Dedifferentiated amniotic fluid mesenchymal stem cell (primary cell): ENCODE results near the gene C11orf91.
"Not testable (repeated sequence)": the region's sequence is repeated elsewhere in the genome, so short reads cannot be mapped to it uniquely, and the experiment has no call there.

Experiments
- DNase-seq: peaks from one replicate; pipeline ENCODE4 v3.0.0-alpha.2; 2016; ENCODE audit errors: extremely low spot score

Gene C11orf91

DNA sequence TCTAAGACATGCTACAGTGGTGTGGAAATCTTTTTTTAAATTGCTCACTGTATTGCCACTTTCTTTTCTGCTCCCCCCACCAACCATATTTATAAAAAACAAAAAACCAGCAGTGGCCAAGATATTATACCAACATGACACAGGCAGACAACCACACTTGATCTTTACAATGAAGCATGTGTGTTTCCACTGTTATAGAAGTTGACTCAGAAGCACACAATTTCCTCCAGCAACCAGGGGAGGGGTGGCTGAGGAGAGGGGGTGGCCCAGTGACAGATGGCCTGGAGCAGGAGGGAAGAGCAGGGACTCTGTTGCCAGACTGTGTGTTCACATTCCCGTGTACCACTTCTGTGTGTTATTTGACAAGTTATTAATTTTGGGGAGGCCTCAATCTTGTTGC is 20.8 kb upstream of the C11orf91 start:
- DNase-seq: no peak

DNA sequence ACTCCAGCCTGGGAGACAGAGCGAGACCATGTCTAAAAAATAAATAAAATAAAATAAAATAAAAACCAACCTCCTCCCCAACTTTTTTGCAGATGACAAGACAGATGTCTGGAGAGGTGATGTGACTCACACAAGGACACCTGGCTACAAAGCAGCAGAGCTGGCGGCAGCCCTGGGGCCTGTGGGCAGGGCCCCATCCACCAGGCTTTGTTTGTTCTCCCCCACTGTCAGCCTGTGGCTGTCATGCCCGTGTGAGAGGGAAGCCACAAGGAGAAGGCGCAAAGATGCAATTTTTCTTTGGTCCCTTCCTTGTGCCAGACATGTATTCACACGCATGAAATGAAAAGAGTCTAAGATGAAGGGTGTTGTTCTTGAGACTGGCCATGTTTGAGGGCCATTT is 19.0 kb upstream of the C11orf91 start:
- no peak for DNase-seq

DNA sequence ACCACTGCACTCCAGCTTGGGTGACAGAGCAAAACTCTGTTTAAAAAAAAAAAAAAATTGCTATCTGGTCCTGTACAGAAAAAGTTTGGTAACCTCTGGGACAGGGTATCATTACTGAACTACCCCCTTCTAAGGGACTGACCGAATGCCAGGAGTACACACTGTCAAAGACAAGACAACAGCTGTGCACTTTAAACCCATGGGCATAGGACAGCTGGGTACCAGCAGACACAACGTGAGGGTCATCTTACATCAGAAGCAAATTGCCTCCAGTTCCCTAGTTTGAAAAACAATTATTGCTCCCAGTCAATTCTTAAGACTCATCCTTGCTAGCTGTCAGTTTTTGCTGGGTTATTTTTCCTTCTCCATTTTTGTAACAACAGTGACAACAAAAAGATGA is 17.8 kb upstream of the C11orf91 start:
- DNase-seq: no peak

DNA sequence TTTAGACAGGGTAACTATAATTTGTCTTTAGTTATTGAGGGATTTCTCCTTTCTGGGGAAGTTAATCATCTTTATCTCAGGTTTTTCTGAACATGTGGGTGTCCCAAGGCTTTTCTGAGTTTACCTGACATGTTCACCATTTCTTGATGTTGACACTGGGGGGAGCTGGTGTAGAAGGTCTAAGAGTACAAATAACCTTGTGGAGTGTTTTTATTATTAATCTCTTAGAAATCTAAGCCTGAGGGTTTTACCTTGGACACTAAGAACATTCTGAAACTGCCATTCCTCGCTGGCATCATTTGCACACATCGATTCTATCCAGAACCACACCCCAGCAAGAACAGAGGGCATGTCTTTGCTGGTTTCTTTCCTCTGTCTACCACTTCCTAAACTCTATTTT is 15.6 kb upstream of the C11orf91 start:
- DNase-seq: no peak

DNA sequence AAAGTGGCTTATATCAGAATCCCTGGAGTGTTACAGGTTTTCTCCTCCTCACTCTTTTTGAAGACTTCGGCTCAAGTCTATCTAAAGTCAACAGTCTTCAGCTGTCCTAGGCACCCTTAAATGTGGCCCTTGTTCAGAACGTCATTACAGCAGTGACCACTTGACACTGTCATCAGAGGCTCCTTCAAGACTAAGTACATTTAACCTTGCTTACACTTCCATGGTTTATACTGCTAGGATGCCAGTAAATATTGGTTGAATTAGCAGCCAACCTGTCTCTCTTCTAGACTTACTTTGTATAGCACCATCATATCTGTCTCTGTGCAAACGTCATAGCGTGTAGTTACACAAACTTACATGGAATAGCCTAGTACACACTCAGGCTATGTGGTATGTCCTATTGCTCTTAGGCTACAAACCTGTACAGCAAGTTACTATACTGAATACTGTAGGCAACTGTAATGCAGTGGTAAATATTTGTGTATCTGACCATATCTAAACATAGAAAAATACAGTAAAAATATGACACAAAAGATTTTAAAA is 13.3 kb upstream of the C11orf91 start:
- no peak for DNase-seq

DNA sequence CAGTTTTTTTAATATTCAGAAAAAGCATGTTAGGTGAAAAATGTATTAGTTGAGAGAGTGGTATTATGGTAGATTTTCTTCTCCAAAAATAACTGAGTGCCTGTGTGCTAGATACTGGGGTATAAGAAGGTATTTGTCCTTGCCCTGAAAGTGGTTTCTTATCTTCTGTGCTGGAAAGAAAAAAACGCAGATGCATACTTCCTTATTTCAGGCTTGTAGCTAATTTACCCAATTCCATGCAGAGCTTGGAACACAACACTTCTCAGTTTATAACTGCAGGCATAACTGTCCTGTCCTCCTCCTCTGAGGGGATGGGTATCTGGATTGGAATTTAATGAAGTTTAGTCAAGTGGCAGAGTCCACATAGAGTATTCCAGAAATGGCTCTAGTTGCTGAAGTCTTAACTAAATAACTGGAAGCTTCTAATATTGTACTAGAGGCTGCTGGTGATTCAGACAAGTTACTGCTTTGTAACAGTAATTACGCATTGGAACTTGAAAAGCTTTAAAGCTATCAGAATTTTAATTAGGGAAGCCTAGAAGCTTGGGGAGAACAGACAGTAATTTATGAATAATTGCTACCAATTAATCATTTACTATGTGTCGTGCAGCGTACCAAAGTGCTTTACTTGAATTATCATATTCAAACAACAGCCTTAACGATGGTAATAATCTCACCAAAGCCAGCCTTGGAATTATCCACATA is 12.7 kb upstream of the C11orf91 start:
- no peak for DNase-seq

DNA sequence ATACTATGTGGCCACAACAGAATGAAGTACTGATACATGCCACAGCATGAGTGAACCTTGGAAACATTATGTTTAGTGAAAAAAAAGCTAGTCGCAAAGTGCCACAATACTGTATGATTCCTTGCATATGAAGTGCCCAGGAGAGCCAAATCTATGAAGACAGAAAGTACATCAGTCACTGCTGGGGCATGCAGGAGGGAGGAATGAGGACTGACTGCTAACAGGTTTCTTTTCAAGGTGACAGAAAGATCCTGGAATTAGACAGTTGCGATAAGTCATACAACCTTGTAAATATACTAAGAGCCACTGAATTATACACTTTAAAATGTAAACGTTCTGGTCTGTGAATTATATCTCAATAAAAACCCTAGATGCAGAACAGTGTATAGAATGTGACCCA is 11.8 kb upstream of the C11orf91 start:
- no peak for DNase-seq

DNA sequence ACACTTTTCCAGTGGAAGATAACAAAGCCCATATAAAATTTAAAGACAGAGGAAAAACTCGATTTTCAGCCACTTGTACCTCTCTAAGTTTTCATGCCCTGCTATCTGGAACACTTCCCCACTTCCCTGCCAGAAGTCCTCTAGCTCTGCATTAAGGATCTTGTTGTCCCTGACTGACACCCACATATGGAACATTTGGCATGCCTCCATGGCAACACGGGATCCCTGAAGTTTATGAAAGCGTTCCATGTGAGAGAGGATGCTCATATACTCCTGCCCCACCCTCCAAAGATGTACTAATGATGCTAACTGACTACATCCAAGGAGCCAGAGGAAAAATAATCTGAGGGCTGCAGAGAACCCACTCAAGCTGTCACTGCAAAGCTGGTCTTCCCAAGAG is 8.8 kb upstream of the C11orf91 start:
- DNase-seq: no peak

DNA sequence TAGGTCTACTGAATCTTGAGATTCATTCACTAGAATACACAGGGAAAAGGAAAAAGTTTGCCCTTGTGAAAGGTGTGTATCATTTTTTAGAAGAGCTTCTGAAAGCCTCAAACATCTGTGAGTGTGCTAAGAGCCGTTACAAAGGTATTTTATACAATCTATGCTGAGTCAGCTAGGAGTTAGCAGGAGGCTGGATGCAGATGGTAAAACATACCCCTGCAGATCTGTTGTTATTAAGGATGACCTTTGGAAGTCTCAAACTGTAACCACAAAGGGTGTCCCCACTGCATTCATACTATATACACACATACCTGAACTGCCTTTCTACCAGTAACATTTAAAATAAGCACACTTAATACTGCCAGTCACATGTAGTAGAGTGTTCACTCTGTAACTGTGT is 8.4 kb upstream of the C11orf91 start:
- no peak for DNase-seq

DNA sequence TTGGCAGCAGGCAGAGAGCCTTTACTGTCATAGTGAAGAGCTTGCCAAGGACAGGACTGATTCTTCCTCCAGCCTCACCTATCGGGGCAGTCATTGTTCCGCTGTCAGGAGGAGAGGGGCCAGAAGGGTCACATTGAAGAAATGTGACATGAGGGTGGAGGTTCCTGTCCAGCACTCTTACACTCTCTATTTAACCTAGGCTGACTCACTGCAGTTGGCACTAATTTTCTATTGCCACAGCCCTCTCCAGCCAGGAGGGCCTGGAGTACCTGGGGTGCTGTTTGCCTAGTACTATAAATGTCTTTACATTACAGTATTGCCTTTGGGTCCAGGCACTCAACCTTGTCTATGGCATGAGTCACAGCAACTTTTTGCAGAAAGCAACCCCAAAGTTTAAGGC is 7.2 kb upstream of the C11orf91 start:
- not testable (repeated sequence) for DNase-seq

DNA sequence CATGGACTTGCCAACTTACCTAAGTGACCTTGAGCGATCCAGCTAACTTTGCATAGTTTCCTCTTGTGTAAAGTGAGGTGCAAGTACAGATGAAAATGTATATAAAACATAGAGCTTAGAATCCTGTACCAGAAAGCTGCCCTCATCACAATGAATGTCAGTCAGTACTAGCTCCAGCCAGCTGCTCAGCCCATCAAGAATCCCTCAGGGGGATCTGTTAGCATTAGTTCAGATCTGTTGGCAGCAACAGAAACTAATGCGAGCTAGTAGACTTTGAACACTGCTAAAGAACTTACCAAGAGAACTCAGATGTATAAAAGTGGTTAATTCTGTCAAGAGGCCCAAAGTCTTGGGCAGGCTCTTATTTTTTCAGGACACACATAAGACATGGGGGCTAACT is 6.3 kb upstream of the C11orf91 start:
- DNase-seq: no peak

DNA sequence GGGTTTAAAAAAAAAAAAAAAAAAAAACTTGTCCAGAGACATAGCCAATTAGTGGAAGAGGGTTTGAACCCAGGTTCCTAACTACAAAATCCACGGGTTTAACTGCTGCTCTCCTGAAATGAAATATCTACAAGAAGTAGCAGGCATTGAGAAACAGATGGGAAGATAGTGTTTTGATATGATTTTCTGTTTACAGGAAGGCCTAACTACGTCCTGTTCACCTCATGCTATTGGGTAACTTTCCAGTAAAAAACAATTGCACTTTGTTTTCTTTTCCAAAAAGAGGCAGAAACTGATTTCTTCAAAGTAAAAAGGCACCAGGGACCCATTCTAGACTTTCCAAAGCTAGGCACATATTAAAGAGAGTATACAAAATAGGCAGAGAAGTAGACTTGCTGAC is 5.9 kb upstream of the C11orf91 start:
- DNase-seq: no peak

DNA sequence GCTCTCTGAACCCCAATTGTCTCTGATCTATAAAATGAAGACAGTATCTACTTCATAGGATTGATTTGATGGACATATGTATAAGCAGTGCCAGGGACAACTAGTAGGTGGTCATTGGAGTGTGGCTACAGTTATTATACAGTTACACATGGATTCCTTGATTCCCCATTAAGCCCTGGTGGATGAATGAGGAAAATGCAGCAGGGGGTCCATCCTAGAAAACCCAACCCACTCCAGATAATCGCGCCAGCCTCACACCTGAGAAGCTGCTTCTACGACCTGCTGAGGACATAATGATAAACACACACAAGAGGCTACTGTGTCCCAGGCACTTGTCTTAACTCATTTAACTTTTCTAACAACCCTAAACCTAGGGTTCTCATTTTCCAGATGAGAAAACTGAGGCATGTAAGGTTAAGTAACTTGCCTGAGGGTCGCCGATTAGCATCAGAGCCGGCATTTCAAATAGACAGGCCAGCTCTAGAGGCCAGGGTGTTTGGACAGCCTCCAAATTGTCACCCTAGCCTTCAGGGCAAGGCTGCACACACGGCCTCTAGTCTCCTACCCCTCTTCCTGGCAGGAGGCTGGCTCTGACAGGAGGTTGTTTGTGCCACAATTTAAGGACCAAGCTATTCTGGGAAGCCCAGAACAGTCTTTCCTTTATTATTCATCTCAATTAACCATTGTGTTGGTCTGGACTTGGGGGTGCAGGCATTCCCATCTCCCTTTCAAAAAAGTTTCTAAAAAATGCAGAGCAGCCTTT is 3.8 kb upstream of the C11orf91 start:
- no peak for DNase-seq

DNA sequence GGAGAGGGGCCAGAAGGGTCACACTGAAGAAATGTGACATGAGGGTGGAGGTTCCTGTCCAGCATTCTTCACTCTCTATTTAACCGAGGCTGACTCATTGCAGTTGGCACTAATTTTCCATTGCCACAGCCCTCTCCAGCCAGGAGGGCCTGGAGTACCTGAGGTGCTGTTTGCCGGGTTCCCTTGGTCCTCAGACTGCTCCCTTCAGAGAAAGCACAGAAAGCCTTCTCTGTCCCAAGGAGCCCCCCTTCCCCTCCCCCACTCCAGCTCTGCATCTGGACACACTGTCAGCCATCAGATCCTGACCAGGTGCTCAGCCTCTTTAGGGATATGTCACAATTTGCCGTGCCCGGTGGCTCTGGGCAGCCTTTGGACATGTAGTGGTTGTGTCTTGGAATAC is 3.2 kb upstream of the C11orf91 start:
- DNase-seq: no peak

DNA sequence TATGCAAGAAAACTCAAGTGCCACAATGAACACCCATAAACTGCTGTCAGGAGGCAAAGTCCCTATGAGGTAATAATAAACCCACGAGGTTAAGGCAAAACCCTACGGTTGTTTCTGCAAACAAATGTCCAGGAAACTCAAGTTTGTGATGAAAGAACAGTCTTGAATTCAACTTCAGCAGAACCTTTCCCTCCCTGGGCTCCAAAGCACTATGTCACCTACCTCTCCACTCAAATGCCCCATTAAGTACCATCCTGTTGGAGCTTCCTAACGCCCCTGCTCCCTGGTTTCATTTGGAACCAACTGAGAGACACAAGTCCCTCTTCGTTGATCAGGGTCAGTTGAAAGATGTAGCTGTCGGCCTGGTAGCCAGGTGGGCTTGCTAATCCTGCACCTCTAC is 2.6 kb upstream of the C11orf91 start:
- no peak for DNase-seq

DNA sequence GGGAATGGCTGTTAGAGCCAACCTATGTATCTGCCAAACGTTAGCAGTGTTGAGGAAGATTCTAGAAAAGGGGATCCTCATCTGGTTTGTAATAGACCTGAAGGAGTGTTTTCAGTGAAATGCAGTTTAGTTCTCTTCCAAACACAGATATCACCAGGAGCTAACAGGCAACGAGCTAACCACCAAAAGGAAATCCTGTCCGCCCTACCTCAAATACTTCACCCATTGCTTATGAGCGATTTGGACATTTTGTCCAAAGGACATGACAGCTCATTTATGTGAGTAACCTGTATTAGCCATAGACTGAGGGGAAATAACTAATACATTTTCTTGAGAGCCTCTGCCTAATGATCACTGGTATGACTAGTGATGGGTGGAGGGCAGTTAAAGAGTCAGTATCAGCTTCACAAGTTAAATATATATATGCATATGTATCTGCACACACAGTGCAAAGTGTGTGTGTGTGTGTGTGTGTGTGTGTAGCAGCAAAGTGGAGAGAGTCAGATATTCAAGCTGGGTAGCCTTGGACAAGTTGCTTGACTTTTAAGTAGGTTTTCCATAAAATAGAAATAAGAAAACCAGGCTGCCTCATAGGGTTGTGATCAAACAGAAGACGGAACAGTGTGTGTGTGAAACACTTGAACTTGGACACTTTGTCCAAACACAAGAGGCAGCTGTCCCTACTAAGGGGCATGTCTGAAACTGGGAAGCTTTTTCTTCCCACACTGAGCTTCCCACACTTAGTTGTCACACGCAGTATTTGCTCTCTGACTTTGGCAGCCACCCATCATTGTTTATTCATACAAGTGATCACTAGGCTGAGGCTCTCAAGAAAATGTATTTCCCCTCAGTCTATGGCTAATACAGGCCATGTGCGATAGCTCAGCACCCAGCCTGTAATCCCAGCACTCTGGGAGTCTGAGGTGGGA is 940 bp upstream of the C11orf91 start:
- DNase-seq: no peak

DNA sequence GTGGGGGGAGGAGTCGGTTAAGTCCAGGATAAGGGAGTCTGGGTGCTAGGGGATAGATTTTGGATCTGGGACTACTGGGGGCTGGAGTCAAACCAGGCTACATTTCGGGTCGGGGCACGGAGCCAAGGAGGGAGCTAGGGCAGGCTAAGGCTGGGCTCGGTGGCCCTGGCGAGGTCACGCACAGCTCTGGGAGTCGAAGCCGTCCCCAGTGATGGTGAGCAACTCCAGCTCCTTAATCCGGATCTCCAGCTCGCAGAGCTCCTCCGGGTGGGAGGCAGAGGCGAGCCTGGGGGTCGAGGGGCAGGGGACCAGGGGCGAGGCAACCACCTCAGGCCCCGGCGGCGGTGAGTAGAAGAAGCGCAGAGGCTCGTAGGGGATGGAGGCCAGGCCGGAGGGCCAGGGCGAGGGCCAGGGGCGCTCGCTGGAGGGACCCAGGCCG is 544 bp downstream of the C11orf91 start:
- no peak for DNase-seq

DNA sequence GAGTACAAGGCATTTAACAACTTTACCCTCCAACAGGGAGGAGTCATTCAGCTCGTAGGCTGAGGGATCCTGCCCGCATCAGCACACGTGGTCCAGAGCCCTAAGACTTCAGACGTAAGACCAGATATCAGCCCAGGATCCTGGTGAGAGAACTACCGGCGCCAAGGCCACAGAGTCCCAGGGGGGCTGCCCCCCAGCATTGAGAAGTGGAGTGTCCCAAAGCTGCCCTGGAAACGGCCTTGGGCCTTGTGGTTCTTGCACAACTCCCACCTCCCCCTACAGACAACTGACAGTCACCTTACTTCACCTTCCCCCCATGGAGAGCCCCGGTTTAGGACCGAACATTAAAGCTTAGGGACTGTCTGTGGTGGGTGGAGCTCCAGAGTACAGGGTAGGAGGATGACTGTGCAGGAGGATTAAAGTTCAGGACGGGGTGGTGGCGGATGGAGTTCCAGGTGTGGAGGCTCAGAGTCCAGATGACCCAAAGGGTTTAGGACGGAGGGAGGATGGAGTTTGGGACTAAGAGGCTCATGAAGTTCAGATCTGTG is 1.0 kb downstream of the C11orf91 start:
- DNase-seq: no peak

DNA sequence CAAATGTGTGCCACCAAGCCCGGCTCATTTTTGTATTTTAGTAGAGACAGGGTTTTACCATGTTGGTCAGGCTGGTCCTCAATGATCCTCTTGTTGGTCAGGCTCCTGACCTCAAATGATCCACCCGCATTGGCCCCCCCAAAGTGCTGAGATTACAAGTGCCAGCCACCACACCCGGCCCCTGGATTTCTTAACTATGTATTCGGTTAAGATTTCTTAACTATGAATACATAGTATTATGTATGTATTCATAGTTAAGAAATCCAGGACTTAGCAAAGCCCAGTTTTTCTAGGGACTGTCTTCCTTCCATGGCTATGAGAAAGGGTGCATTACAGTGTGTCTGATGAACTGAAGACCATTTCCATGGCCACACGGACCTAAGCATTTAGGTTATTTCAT is 1.7 kb downstream of the C11orf91 start:
- DNase-seq: no peak

DNA sequence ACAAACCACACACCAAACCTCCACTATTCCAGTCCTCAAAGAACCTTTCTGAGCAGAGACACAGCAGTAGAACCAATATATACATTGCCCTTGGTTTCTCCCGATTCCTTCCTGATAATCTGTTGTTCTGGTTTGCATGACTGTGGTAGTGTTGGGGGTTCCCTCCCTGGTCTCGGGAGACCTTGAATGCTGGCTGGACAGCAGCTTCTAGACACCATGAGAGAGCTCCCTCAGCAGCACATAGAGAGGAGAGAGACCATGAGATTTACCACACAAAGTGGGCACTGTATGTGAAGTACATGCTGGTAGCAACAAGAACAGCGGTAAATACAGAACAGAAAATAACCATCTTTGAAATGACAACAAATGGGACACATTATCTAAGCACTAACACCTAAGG is 2.6 kb downstream of the C11orf91 start:
- no peak for DNase-seq

DNA sequence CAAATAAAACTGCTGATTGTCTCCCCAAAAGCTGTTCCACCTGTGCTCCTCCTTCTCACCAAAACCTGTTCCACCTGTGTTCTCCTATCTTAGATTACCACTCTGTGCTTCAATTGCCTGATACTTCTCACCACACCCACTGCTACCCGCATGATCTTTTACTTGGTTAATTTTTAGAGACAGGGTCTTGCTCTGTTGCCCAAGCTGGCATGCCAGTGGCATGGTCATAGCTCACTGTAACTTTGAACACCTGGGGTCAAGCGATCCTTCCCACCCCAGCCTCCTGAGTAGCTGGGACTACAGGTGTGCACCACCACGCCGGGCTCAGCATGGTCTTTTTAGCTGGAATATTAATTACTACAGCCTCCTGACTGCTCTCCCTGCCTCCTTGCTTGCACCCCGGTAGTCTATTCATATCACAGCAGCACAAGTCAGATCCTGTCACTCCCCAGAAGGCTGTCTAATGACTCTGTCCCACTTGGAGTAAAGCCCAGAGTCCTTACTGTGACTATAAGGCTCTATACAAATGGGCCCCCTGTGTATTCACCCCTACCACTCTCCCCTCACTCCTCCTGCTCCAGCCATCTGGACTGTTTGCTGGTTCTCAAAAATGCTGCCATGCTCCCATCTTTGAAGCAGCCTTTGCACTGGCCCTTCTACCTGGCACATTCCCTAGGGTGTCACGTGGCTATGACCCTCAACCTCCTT is 3.5 kb downstream of the C11orf91 start:
- no peak for DNase-seq
